Activated naive CD4-positive, alpha-beta T cell treated with anti-CD3 and anti-CD28 coated beads for 36 hours (primary cell): ENCODE results near the gene ALCAM. TPM values are rescaled to one million over a fixed set of nuclear protein-coding genes. Genes with fewer than 3 reads are reported as not detected.

Source experiments
- CTCF ChIA-PET: fragments of 350-600 bp; sonication (Branson Sonifier 250); formaldehyde crosslinking; loops from one replicate; lab custom pipeline; 2021; ENCODE audit warnings: antibody characterized with exemption; lab: Charles Lee
- DNase-seq: peaks from one replicate; pipeline ENCODE4 v3.0.0-alpha.2; 2020
- H3K27ac Mint-ChIP-seq: one replicate; pipeline ENCODE4 v1.8.0; 2021; ENCODE audit warnings: mild to moderate bottlenecking, mixed read lengths
- H3K27me3 Mint-ChIP-seq: one replicate; pipeline ENCODE4 v1.8.0; 2021; ENCODE audit warnings: low read depth, mixed read lengths
- H3K36me3 Mint-ChIP-seq: one replicate; pipeline ENCODE4 v1.8.0; 2021; ENCODE audit warnings: low read depth, mixed read lengths
- H3K4me1 Mint-ChIP-seq: one replicate; pipeline ENCODE4 v1.8.0; 2021; ENCODE audit warnings: low read depth, mixed read lengths
- H3K4me3 Mint-ChIP-seq: one replicate; pipeline ENCODE4 v1.8.0; 2021; ENCODE audit warnings: mild to moderate bottlenecking, moderate library complexity, mixed read lengths
- H3K9me3 Mint-ChIP-seq: one replicate; pipeline ENCODE4 v1.8.0; 2021; ENCODE audit warnings: mixed read lengths
- intact Hi-C: fragments of 100-400 bp; cut with micrococcal nuclease; formaldehyde crosslinking; loops from one replicate; pipeline ENCODE4 v1.15.1; 2023
- total RNA-seq, 2 experiments: library from RNA; stranded (reverse); gene quantifications; one replicate each; pipeline ENCODE4 v1.2.3, GENCODE V29; 2021

Gene ALCAM
- total RNA-seq, 2 experiments from 2014 or later, result 17.5 to 18.7 TPM

- intact Hi-C loops, result no loop called here
- CTCF ChIA-PET, result no interaction called here
- H3K27ac Mint-ChIP-seq, result no peak overlapping the region
These were observed 57.9 kb downstream of the ALCAM start for GRCh38 chr3:105424412-105425152.

GRCh38 chr3:105425153-105425502 lies 58.4 kb downstream of the ALCAM start:
- intact Hi-C loops, result no loop called here
- no peak for DNase-seq
- Mint-ChIP-seq H3K4me1 (no peaks in the 10 kb centered on the region), H3K4me3 (no peak overlapping the region), H3K9me3 (no peaks in the 10 kb centered on the region), H3K36me3 (no peaks in the 10 kb centered on the region), H3K27ac (no peak overlapping the region), H3K27me3 (peaks cover 2% of the 10 kb centered on the region)
- CTCF ChIA-PET, result no interaction called here

More at GRCh38 chr3:105424412-105425152, 57.9 kb downstream of the ALCAM start:
- Mint-ChIP-seq H3K36me3 (no peaks in the 10 kb centered on the region), H3K4me1 (no peaks in the 10 kb centered on the region), H3K4me3 (no peak overlapping the region), H3K9me3 (no peaks in the 10 kb centered on the region), H3K27me3 (peaks cover 2% of the 10 kb centered on the region)
- no peak for DNase-seq

- Mint-ChIP-seq H3K9me3 (no peaks in the 10 kb centered on the region), H3K4me1 (no peaks in the 10 kb centered on the region), H3K27me3 (peaks cover 6% of the 10 kb centered on the region), H3K36me3 (peaks cover 2% of the 10 kb centered on the region), H3K27ac (no peak overlapping the region), H3K4me3 (no peak overlapping the region)
- intact Hi-C loops, result no loop called here
- CTCF ChIA-PET, result no interaction called here
- DNase-seq, result no peak
These were observed 60.6 kb downstream of the ALCAM start for GRCh38 chr3:105427332-105427731.

GRCh38 chr3:105429034-105429762 lies 62.5 kb downstream of the ALCAM start:
- Mint-ChIP-seq H3K4me1 (no peaks in the 10 kb centered on the region), H3K27me3 (peaks cover 6% of the 10 kb centered on the region), H3K4me3 (no peak overlapping the region), H3K27ac (no peak overlapping the region), H3K36me3 (peaks cover 2% of the 10 kb centered on the region), H3K9me3 (no peaks in the 10 kb centered on the region)
- DNase-seq, result no peak
- intact Hi-C loops, result no loop called here
- CTCF ChIA-PET, result no interaction called here

GRCh38 chr3:105430455-105430854 lies 63.7 kb downstream of the ALCAM start:
- Mint-ChIP-seq H3K4me3 (no peak overlapping the region), H3K27me3 (peaks cover 6% of the 10 kb centered on the region), H3K9me3 (no peaks in the 10 kb centered on the region), H3K36me3 (peaks cover 5% of the 10 kb centered on the region), H3K4me1 (no peaks in the 10 kb centered on the region), H3K27ac (no peak overlapping the region)
- intact Hi-C loops, result no loop called here
- CTCF ChIA-PET, result no interaction called here
- no peak for DNase-seq

- intact Hi-C loops, result no loop called here
- no peak for DNase-seq
- CTCF ChIA-PET, result no interaction called here
- Mint-ChIP-seq H3K4me3 (no peak overlapping the region), H3K9me3 (peaks cover 2% of the 10 kb centered on the region), H3K36me3 (peaks cover 6% of the 10 kb centered on the region), H3K27ac (no peak overlapping the region), H3K27me3 (peaks cover 4% of the 10 kb centered on the region), H3K4me1 (no peaks in the 10 kb centered on the region)
These were observed 64.5 kb downstream of the ALCAM start for GRCh38 chr3:105431200-105431599.

- DNase-seq, result no peak
- CTCF ChIA-PET, result no interaction called here
- Mint-ChIP-seq H3K4me3 (no peak overlapping the region), H3K27ac (no peak overlapping the region), H3K9me3 (peaks cover 2% of the 10 kb centered on the region), H3K36me3 (peaks cover 6% of the 10 kb centered on the region), H3K4me1 (no peaks in the 10 kb centered on the region), H3K27me3 (peaks cover 4% of the 10 kb centered on the region)
- intact Hi-C loops, result no loop called here
These were observed 68.6 kb downstream of the ALCAM start for GRCh38 chr3:105435277-105435676.

GRCh38 chr3:105436687-105437086 lies 70.0 kb downstream of the ALCAM start:
- DNase-seq, result no peak
- Mint-ChIP-seq H3K9me3 (peaks cover 2% of the 10 kb centered on the region), H3K27me3 (no peaks in the 10 kb centered on the region), H3K4me3 (no peak overlapping the region), H3K36me3 (peaks cover 4% of the 10 kb centered on the region), H3K4me1 (no peaks in the 10 kb centered on the region), H3K27ac (no peak overlapping the region)
- CTCF ChIA-PET, result no interaction called here
- intact Hi-C loops, result no loop called here

GRCh38 chr3:105440113-105440512 lies 73.4 kb downstream of the ALCAM start:
- peaks cover 4% of the 10 kb centered on the region for H3K27me3 Mint-ChIP-seq
- no peak overlapping the region for H3K27ac Mint-ChIP-seq
- intact Hi-C loops, result no loop called here
- no peak overlapping the region for H3K4me3 Mint-ChIP-seq
- CTCF ChIA-PET, result no interaction called here
- no peak for DNase-seq
- H3K36me3 Mint-ChIP-seq, result peaks cover 4% of the 10 kb centered on the region
- peaks cover 2% of the 10 kb centered on the region for H3K9me3 Mint-ChIP-seq
- no peaks in the 10 kb centered on the region for H3K4me1 Mint-ChIP-seq

- H3K27me3 Mint-ChIP-seq, result peaks cover 4% of the 10 kb centered on the region
- intact Hi-C loops, result no loop called here
- no peak for DNase-seq
- H3K36me3 Mint-ChIP-seq, result no peaks in the 10 kb centered on the region
- CTCF ChIA-PET, result no interaction called here
- H3K9me3 Mint-ChIP-seq, result no peaks in the 10 kb centered on the region
- H3K27ac Mint-ChIP-seq, result no peak overlapping the region
- H3K4me1 Mint-ChIP-seq, result no peaks in the 10 kb centered on the region
- no peak overlapping the region for H3K4me3 Mint-ChIP-seq
These were observed 78.0 kb downstream of the ALCAM start for GRCh38 chr3:105444725-105445124.

- Mint-ChIP-seq H3K4me3 (no peak overlapping the region), H3K27me3 (peaks cover 4% of the 10 kb centered on the region)
- CTCF ChIA-PET, result no interaction called here
These were observed 81.8 kb downstream of the ALCAM start for GRCh38 chr3:105448338-105448982.

GRCh38 chr3:105449414-105449813 lies 82.7 kb downstream of the ALCAM start:
- H3K27me3 Mint-ChIP-seq, result no peaks in the 10 kb centered on the region
- intact Hi-C loops, result no loop called here
- DNase-seq, result no peak
- H3K27ac Mint-ChIP-seq, result no peak overlapping the region
- CTCF ChIA-PET, result no interaction called here
- no peaks in the 10 kb centered on the region for H3K4me1 Mint-ChIP-seq
- H3K4me3 Mint-ChIP-seq, result no peak overlapping the region
- no peaks in the 10 kb centered on the region for H3K9me3 Mint-ChIP-seq
- no peaks in the 10 kb centered on the region for H3K36me3 Mint-ChIP-seq

More at GRCh38 chr3:105448338-105448982, 81.8 kb downstream of the ALCAM start:
- Mint-ChIP-seq H3K9me3 (no peaks in the 10 kb centered on the region), H3K27ac (no peak overlapping the region), H3K4me1 (no peaks in the 10 kb centered on the region), H3K36me3 (no peaks in the 10 kb centered on the region)
- intact Hi-C loops, result no loop called here
- DNase-seq, result no peak
